PC-9 (cell line): ENCODE results near the gene CARMIL1. TPM values are rescaled to one million over a fixed set of nuclear protein-coding genes. Genes with fewer than 3 reads are reported as not detected.

Experiments used
- Bru-seq: library from RNA; stranded (reverse); fragments of 400-500 nt; gene quantifications from one replicate; lab custom pipeline; 2021; lab: Mats Ljungman, UMichigan
- BruChase-seq, 2 experiments: library from RNA; stranded (reverse); fragments of 400-500 nt; gene quantifications; one replicate each; lab custom pipeline; 2021; lab: Mats Ljungman, UMichigan
- BruUV-seq: library from RNA; stranded (reverse); fragments of 400-500 nt; replicated peaks from 2 replicates; lab custom pipeline; 2021; lab: Mats Ljungman, UMichigan
- CTCF ChIA-PET: fragments of 300-600 bp; sonication (Branson Sonifier 250); formaldehyde crosslinking; loops from one replicate; lab custom pipeline; 2022; ENCODE audit warnings: antibody characterized with exemption; lab: Charles Lee
- POLR2A ChIA-PET: fragments of 300-600 bp; sonication (Branson Sonifier 250); formaldehyde crosslinking; loops from one replicate; lab custom pipeline; 2022; ENCODE audit warnings: antibody characterized with exemption; ENCODE audit not compliant: unreplicated experiment; lab: Charles Lee
- DNase-seq, 2 experiments: peaks; one replicate each; pipeline versions ENCODE4 v3.0.0 to v3.0.0-alpha.2; 2015 to 2022; ENCODE audit warnings: mixed read lengths in 1 of 2
- H2AFZ ChIP-seq: fragments of 200-600 bp; sonication (generic); 2 replicates; pipeline ENCODE4 v1.8.1; 2017; ENCODE audit warnings: antibody characterized with exemption
- H3F3A ChIP-seq: fragments of 200-600 bp; sonication (generic); 2 replicates; pipeline ENCODE4 v1.8.1; 2017; ENCODE audit warnings: antibody characterized with exemption, mild to moderate bottlenecking, low read depth; ENCODE audit not compliant: insufficient read depth
- H3K27ac ChIP-seq: fragments of 200-600 bp; sonication (generic); 2 replicates; pipeline ENCODE4 v1.6.1; 2016; ENCODE audit warnings: mixed run types
- H3K27me3 ChIP-seq: fragments of 200-600 bp; sonication (generic); 2 replicates; pipeline ENCODE4 v1.6.1; 2016; ENCODE audit warnings: low read depth, mixed run types; ENCODE audit not compliant: insufficient read depth
- H3K36me3 ChIP-seq: fragments of 200-600 bp; sonication (generic); 2 replicates; pipeline ENCODE4 v1.6.1; 2016; ENCODE audit warnings: low read depth, mixed run types
- H3K4me1 ChIP-seq: fragments of 200-600 bp; sonication (generic); replicated peaks from 2 replicates; pipeline ENCODE4 v1.6.1; 2016; ENCODE audit warnings: mixed run types; ENCODE audit not compliant: insufficient read depth
- H3K4me2 ChIP-seq: fragments of 200-600 bp; sonication (generic); 2 replicates; pipeline ENCODE4 v1.6.1; 2017; ENCODE audit warnings: mixed run types
- H3K4me3 ChIP-seq: fragments of 200-600 bp; sonication (generic); 2 replicates; pipeline ENCODE4 v1.6.1; 2016; ENCODE audit warnings: mixed run types
- H3K79me2 ChIP-seq: fragments of 200-600 bp; sonication (generic); 2 replicates; pipeline ENCODE4 v1.6.1; 2017; ENCODE audit warnings: low read depth, mixed run types
- H3K9me2 ChIP-seq: fragments of 200-600 bp; sonication (generic); 2 replicates; pipeline ENCODE4 v1.8.1; 2017; ENCODE audit warnings: mild to moderate bottlenecking; ENCODE audit not compliant: insufficient read depth
- H3K9me3 ChIP-seq: fragments of 200-600 bp; sonication (generic); 2 replicates; pipeline ENCODE4 v1.8.1; 2016; ENCODE audit warnings: low read depth; ENCODE audit not compliant: insufficient read depth
- H4K20me1 ChIP-seq: fragments of 200-600 bp; sonication (generic); 2 replicates; pipeline ENCODE4 v1.8.1; 2017; ENCODE audit not compliant: insufficient read depth
- EZH2 ChIP-seq: fragments of 200-600 bp; sonication (generic); IDR thresholded peaks from 2 replicates; pipeline ENCODE4 v1.8.0; 2017; ENCODE audit warnings: antibody characterized with exemption, low read depth
- intact Hi-C: fragments of 100-400 bp; cut with micrococcal nuclease; formaldehyde crosslinking; loops from one replicate; pipeline ENCODE4 v1.10.0; 2022; ENCODE audit not compliant: unreplicated experiment
- long read RNA-seq: library from polyadenylated mRNA; stranded (forward); transcript quantifications from one replicate; pipeline ENCODE4 v2.0.0, GENCODE V29; 2022
- total RNA-seq: library from RNA; stranded (reverse); gene quantifications from 2 replicates; pipeline ENCODE4 v1.2.3, GENCODE V29; 2021
- TF ChIP-seq, protein P1 (sequence below): fragments of 200-600 bp; sonication (generic); conservative IDR thresholded peaks from 2 replicates; pipeline ENCODE4 v1.6.1; 2017; ENCODE audit warnings: mixed run types, antibody characterized with exemption, mild to moderate bottlenecking, moderate library complexity

The CARMIL1 gene
- total RNA-seq: 25.7 and 33.1 TPM in 2 replicates
- Bru-seq, nascent RNA: percentile 79 among the genes with signal in this experiment
- percentile 77 among the genes with signal in this experiment for BruChase-seq, experiment 1, labeled RNA remaining after a 2-hour chase
- BruChase-seq, experiment 2, labeled RNA remaining after a 6-hour chase: percentile 66 among the genes with signal in this experiment
- long read RNA-seq, partial matches to known transcripts: 4 of 9 reads
- long read RNA-seq, other reads (novel, unspliced or antisense): 5 of 9 reads

DNA sequence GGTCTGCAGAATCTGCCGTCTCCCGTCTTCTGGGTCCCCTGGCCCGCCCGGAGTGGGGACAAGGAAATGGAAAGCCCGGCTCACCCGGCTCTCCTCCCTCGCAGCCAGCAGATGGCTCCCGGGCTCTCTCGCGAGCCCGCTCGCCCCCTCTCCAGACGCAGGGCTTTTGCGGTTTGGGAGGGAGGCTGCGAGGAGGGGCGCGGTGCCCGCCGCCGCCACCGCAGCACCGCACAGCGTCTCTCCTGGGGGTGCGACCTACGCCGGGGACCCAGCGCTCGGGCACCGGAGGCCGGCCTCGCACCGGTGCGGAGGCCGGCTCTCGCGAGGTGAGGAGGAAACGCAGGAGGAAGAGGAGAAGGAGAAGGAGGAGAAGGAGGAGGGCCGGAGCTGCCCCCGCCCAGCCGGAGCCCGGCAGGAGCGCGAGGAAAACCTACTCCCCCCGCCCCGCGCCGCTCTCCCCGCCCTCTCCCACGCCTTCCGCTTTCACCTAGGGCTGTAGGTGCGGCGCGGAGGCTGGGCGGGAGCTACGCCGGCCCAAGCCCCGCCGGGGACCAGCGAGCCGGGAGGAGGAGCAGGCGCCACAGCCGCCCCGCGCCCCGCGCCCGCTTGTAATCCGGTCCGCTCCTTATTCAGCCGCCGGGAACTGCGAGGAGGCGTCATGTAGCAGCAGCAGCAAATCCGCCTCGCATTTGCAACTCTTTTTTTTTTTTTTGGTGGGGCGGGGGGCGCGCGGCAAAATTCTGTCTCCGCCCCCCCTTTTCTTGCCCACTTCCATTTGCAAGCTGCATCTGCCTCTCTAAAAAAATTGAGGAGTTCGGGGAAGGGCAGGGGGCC lies at the start of gene CARMIL1:
CARMIL1 (plus strand) TSS at position 461 of the 834 bp plus-strand sequence. CDS start 422 bp downstream, outside the sequence.
- no peaks in the 10 kb centered on the region for H3K9me2 ChIP-seq
- TF ChIP-seq EZH2: no peak
- TF ChIP-seq, protein P1, sequence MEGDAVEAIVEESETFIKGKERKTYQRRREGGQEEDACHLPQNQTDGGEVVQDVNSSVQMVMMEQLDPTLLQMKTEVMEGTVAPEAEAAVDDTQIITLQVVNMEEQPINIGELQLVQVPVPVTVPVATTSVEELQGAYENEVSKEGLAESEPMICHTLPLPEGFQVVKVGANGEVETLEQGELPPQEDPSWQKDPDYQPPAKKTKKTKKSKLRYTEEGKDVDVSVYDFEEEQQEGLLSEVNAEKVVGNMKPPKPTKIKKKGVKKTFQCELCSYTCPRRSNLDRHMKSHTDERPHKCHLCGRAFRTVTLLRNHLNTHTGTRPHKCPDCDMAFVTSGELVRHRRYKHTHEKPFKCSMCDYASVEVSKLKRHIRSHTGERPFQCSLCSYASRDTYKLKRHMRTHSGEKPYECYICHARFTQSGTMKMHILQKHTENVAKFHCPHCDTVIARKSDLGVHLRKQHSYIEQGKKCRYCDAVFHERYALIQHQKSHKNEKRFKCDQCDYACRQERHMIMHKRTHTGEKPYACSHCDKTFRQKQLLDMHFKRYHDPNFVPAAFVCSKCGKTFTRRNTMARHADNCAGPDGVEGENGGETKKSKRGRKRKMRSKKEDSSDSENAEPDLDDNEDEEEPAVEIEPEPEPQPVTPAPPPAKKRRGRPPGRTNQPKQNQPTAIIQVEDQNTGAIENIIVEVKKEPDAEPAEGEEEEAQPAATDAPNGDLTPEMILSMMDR: peak; percentile 66
- no peaks in the 10 kb centered on the region for H3K36me3 ChIP-seq
- intact Hi-C loops: loop anchor here (1.0 kb wide), 2 partner anchors 56 to 211 kb away; no protein-coding TSS in a partner anchor
- H3K4me1 ChIP-seq: peaks cover 21% of the 10 kb centered on the region
- peak within 1 kb of the TSS; percentile 62 for H3K27ac ChIP-seq
- no peaks in the 10 kb centered on the region for H3K27me3 ChIP-seq
- no TSS peak for BruUV-seq
- peak within 1 kb of the TSS; percentile 88 for H3K4me2 ChIP-seq
- H3K9me3 ChIP-seq: no peaks in the 10 kb centered on the region
- H4K20me1 ChIP-seq: no peaks in the 10 kb centered on the region
- ChIA-PET CTCF (interaction anchor here (0.6 to 1.9 kb wide), 17 partner anchors 13 to 1322 kb away, joined by 3 to 17 read pairs (median 7); no protein-coding TSS in a partner anchor), POLR2A (interaction anchor here (0.6 to 1.2 kb wide), 11 partner anchors 11 to 919 kb away, joined by 3 to 18 read pairs (median 8); no protein-coding TSS in a partner anchor)
- 0 out of 2 replicates have a peak, but pooled peaks cover 6% of the 10 kb centered on the region for H3F3A ChIP-seq
- peak within 1 kb of the TSS; percentile 96 for H3K4me3 ChIP-seq
- H3K79me2 ChIP-seq: peaks cover 37% of the 10 kb centered on the region
- peak; percentile 78 to 94 for DNase-seq
- peak within 1 kb of the TSS; percentile 96 for H2AFZ ChIP-seq

DNA sequence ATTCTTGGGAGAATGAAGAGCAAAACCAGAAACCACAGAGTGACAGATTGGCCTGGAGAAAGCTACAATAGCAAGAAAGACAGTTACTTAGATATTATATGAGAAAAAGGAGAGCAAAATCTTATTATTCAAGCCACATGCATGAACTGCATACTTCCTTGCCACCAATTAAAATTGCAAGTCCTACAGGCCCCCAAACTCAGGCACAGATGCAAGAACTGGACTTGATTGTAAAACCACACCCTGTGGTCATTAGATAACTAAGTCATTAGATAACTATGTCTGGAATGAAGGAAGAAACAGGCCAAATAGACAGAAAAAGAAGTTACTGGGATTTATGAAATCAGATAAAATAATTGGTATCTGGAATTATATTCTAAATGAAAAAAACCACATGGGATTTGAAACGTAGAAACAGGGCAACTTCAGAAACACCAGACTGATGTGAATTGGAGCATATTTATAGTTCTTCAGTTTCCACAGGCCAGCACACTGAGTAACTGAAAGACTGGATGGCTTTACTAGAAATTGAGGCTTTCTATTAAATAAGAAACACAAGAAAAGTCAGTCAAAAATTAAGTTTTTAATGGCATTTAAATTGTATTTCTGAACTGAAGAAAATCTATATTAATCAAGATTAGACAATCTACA lies 49.4 kb upstream of the CARMIL1 start:
- Histone ChIP-seq H3K27ac (peak overlapping the region; percentile 75), H4K20me1 (no peaks in the 10 kb centered on the region), H3K4me3 (0 out of 2 replicates have a peak overlapping the region, but pooled peaks have one; percentile 1), H3K36me3 (no peaks in the 10 kb centered on the region), H3K9me2 (no peaks in the 10 kb centered on the region), H3F3A (peaks cover 11% of the 10 kb centered on the region), H3K27me3 (no peaks in the 10 kb centered on the region), H3K9me3 (no peaks in the 10 kb centered on the region), H3K79me2 (no peaks in the 10 kb centered on the region), H3K4me2 (peak overlapping the region; percentile 48), H2AFZ (peak overlapping the region; percentile 78; the same call in 1 of the 2 replicates), H3K4me1 (peaks cover 20% of the 10 kb centered on the region)
- ChIA-PET CTCF (interaction anchor here (0.6 kb wide), 1 partner anchor 10 kb away, joined by 3 read pairs; no protein-coding TSS in a partner anchor), POLR2A (no interaction called here)
- intact Hi-C loops: no loop called here
- peak; percentile 45 to 85 for DNase-seq
- no TSS peak for BruUV-seq
- TF ChIP-seq EZH2: no peak
- TF ChIP-seq, protein P1: no peak

DNA sequence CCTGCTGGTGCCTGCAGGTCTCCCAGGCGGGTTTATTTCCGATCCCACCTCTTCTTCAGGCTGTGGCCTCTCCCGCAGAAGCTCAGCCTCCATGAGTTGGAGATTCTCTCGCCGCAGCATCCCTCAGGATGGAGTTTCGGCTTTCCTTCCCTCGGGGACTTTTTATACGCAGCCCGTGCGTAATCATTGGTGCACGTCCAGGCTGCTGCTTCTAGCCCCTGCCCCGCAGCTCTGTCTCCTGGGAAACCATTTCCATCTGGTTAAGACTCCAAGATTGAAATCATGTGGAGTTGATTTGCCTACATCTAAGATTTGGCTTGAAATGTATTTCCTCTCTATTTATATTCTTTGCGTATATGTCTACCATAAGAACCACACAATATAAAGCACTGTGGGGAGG lies 46.7 kb upstream of the CARMIL1 start:
- H3K9me3 ChIP-seq: no peaks in the 10 kb centered on the region
- DNase-seq: no peak
- H3K4me2 ChIP-seq: no peak overlapping the region
- ChIA-PET CTCF (no interaction called here), POLR2A (no interaction called here)
- TF ChIP-seq EZH2: no peak
- TF ChIP-seq, protein P1: no peak
- H3K27ac ChIP-seq: no peak overlapping the region
- H2AFZ ChIP-seq: no peak overlapping the region
- no peaks in the 10 kb centered on the region for H3K27me3 ChIP-seq
- peaks cover 11% of the 10 kb centered on the region for H3F3A ChIP-seq
- H4K20me1 ChIP-seq: no peaks in the 10 kb centered on the region
- H3K4me1 ChIP-seq: peaks cover 20% of the 10 kb centered on the region
- intact Hi-C loops: no loop called here
- no TSS peak for BruUV-seq
- no peak overlapping the region for H3K4me3 ChIP-seq
- H3K79me2 ChIP-seq: no peaks in the 10 kb centered on the region
- no peaks in the 10 kb centered on the region for H3K9me2 ChIP-seq
- no peaks in the 10 kb centered on the region for H3K36me3 ChIP-seq
